ENCODE results near the gene PRKN.

DNA sequence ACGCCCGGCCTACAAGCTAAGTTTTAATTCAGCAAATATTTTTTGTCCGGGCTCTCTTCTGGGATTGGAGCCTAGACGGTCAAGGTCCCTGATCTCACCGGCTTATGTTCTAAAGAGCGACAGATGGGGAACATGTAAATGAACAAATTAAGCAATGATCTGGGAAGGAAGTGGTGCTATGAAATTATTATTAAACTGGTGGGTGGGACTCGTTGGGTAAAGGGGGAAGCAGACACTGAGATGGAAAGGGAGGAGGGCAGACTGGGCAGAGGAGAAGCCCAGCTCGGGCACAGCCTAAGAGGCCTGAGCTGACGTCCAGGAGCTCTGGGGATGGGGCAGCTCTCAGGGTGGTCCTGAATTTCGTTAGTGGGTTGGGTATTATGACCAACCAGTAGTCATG is 1371.9 kb downstream of the PRKN start:
- TF ChIP-seq TAF1 (IDR thresholded peaks at IDR 0.05; ENCODE audit: low read depth) (no peak), EZH2 (IDR thresholded peaks at IDR 0.05; ENCODE audit: borderline replicate concordance, insufficient read depth, low read length, poor library complexity, severe bottlenecking) (no peak), EP300 (conservative IDR thresholded peaks at IDR 0.05; ENCODE audit: poor library complexity, severe bottlenecking) (no peak), POLR2AphosphoS5 (IDR thresholded peaks at IDR 0.05) (no peak), RAD21 (conservative IDR thresholded peaks at IDR 0.05) (no peak), MXI1 (conservative IDR thresholded peaks at IDR 0.05; ENCODE audit: poor library complexity, severe bottlenecking) (no peak)
- TF ChIP-seq, protein P1, sequence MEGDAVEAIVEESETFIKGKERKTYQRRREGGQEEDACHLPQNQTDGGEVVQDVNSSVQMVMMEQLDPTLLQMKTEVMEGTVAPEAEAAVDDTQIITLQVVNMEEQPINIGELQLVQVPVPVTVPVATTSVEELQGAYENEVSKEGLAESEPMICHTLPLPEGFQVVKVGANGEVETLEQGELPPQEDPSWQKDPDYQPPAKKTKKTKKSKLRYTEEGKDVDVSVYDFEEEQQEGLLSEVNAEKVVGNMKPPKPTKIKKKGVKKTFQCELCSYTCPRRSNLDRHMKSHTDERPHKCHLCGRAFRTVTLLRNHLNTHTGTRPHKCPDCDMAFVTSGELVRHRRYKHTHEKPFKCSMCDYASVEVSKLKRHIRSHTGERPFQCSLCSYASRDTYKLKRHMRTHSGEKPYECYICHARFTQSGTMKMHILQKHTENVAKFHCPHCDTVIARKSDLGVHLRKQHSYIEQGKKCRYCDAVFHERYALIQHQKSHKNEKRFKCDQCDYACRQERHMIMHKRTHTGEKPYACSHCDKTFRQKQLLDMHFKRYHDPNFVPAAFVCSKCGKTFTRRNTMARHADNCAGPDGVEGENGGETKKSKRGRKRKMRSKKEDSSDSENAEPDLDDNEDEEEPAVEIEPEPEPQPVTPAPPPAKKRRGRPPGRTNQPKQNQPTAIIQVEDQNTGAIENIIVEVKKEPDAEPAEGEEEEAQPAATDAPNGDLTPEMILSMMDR (IDR thresholded peaks at IDR 0.05; ENCODE audit: poor library complexity, severe bottlenecking): no peak

Data from neural cell (in vitro differentiated cells).